ENCODE data around the gene EGFLAM. TPM values are rescaled to one million over a fixed set of nuclear protein-coding genes. Genes with fewer than 3 reads are reported as not detected.

The EGFLAM gene
- total RNA-seq, 1 donor from 2014 or later: 8.9 TPM

DNA sequence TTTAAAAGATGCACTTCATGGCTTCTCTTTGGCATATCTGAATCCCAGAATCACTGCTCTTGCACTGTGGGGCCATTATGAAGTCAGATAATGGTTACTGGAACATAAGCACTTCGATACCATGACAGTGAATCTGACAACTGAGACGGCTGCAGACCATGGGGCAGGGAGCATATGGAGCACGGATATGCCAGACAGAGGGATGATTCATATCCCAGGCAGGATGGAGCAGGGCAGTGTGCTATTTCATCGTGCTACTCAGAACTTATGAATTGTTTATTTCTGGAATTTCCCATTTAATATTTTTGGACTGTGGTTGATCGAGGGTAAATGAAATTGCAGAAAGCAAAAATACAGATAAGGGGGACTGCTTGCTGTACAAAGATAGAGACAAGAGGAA lies 145.0 kb downstream of the EGFLAM start:
- Histone ChIP-seq H3K27ac (replicated peaks) (no peak overlapping the region), H3K9me3 (replicated peaks) (no peaks in the 10 kb centered on the region), H3K27me3 (ENCODE audit: low read depth) (peaks cover 73% of the 10 kb centered on the region), H3K4me1 (no peaks in the 10 kb centered on the region), H3K4me3 (no peak overlapping the region), H3K36me3 (no peaks in the 10 kb centered on the region)
- DNase-seq: no peak
- intact Hi-C loops (cut with micrococcal nuclease): no loop called here
- TF ChIP-seq, protein P1, sequence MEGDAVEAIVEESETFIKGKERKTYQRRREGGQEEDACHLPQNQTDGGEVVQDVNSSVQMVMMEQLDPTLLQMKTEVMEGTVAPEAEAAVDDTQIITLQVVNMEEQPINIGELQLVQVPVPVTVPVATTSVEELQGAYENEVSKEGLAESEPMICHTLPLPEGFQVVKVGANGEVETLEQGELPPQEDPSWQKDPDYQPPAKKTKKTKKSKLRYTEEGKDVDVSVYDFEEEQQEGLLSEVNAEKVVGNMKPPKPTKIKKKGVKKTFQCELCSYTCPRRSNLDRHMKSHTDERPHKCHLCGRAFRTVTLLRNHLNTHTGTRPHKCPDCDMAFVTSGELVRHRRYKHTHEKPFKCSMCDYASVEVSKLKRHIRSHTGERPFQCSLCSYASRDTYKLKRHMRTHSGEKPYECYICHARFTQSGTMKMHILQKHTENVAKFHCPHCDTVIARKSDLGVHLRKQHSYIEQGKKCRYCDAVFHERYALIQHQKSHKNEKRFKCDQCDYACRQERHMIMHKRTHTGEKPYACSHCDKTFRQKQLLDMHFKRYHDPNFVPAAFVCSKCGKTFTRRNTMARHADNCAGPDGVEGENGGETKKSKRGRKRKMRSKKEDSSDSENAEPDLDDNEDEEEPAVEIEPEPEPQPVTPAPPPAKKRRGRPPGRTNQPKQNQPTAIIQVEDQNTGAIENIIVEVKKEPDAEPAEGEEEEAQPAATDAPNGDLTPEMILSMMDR (IDR thresholded peaks at IDR 0.05; ENCODE audit: borderline replicate concordance): no peak

DNA sequence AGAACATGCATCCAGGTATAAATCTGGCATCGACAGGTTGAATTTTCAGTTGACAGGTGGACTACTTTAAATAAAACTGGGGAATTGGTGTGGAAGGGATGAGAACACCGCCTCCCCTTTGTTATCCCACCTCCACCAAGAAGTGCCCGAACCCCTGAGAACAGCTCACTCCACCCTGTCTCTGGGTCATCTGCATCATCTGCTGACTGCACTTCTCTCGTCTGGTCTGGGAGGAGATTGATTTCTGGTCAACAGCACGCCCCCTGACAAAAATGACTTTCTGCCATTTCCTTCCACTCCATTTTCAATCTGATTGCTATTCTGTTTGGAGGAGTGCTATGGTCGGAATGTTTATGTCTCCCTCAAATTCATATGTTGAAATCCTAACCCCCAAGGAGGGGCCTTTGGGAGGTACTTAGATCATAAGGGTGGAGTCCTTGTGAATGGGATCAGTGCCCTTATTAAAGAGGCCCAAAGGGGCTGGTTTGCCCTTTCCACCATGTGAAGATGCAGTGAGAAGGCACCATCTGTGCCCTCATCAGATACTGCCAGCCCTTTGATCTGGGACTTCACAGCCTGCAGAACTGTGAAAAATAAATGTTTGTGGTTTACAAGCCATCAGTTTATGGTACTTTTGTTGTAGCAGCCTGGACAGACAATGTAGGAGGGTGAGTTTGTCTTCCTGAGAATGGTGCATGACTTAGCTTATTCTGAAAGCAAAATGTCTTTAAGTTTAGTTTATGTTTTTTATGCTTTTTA lies 145.7 kb downstream of the EGFLAM start:
- no peak overlapping the region for H3K4me3 ChIP-seq
- H3K4me1 ChIP-seq: no peaks in the 10 kb centered on the region

DNA sequence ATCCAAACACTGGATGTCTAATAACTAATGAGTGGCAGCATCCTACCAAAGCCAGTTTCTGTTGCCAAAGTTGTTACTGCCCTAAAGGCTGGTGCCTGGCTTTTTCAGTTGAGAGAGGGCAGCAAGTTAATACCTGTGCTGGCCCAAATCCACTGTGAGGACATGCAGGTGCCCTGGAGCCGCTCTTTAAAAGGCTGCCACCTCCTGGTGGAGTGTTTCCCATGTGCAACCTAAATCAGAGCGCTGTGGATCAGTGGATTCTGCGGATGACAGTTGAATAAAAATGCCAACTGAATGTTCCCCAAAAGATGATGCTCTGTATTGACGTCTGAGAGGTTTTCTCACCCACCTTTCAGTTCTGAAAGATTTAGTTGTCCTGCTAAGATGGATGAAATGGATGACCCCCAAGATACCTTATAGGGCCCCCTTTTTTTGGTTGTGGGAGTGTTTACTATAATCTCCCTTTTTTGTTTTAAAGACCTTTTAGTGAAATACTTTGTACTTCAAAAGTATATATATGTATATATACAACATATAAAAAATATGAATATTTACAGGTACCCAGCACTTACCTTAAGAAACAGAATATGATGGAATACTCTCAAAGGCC lies 146.4 kb downstream of the EGFLAM start:
- Histone ChIP-seq H3K4me1 (no peaks in the 10 kb centered on the region), H3K36me3 (no peaks in the 10 kb centered on the region), H3K4me3 (no peak overlapping the region), H3K27ac (replicated peaks) (no peak overlapping the region), H3K27me3 (ENCODE audit: low read depth) (peaks cover 76% of the 10 kb centered on the region), H3K9me3 (replicated peaks) (no peaks in the 10 kb centered on the region)
- no peak for DNase-seq
- intact Hi-C loops (cut with micrococcal nuclease): no loop called here
- TF ChIP-seq, protein P1 (IDR thresholded peaks at IDR 0.05; ENCODE audit: borderline replicate concordance): peak; percentile 40

More for the DNA sequence above, 145.7 kb downstream of the EGFLAM start:
- TF ChIP-seq, protein P1 (IDR thresholded peaks at IDR 0.05; ENCODE audit: borderline replicate concordance): no peak
- H3K9me3 ChIP-seq (replicated peaks): no peaks in the 10 kb centered on the region
- H3K36me3 ChIP-seq: no peaks in the 10 kb centered on the region
- no peak for DNase-seq
- intact Hi-C loops (cut with micrococcal nuclease): no loop called here
- H3K27me3 ChIP-seq (ENCODE audit: low read depth): peaks cover 73% of the 10 kb centered on the region
- no peak overlapping the region for H3K27ac ChIP-seq (replicated peaks)

DNA sequence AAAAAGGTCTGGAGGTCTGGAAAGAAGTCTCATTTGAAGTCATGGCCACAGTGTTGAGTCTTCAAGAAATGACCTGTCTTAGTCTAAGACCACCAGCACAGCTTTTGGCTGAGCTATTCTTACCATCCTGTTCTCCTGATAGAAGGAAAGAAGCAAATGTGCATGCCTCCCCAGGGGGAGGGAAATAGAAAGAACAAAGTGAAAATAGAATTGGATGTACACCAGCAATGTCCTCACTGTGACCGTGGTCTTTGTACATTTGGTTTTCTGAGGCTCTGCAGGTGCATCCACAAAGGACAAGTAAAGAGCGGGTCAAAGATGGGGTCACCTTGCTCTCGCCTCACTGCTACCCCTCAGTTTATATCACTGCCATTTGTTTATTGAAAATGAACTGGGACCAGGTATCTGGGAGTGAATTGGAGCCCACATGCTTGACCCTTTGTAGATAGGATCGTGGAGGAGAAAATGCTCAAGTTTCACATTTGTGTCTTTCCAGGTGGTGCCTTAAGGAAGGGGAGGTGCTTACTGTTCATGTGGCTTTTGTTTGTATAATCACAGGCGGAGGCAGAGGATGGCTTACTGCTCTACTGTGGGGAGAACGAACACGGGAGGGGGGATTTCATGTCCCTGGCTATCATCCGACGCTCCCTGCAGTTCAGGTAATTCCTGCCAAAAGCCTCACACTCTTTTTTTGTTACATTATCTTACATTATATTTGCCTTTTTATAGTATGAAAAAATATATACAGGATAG lies 150.3 kb downstream of the EGFLAM start:
- no peaks in the 10 kb centered on the region for H3K4me1 ChIP-seq
- H3K27ac ChIP-seq (replicated peaks): no peak overlapping the region
- peaks cover 65% of the 10 kb centered on the region for H3K27me3 ChIP-seq (ENCODE audit: low read depth)
- no peak overlapping the region for H3K4me3 ChIP-seq
- intact Hi-C loops (cut with micrococcal nuclease): no loop called here
- no peak for DNase-seq
- H3K36me3 ChIP-seq: no peaks in the 10 kb centered on the region
- no peaks in the 10 kb centered on the region for H3K9me3 ChIP-seq (replicated peaks)
- TF ChIP-seq, protein P1 (IDR thresholded peaks at IDR 0.05; ENCODE audit: borderline replicate concordance): no peak

DNA sequence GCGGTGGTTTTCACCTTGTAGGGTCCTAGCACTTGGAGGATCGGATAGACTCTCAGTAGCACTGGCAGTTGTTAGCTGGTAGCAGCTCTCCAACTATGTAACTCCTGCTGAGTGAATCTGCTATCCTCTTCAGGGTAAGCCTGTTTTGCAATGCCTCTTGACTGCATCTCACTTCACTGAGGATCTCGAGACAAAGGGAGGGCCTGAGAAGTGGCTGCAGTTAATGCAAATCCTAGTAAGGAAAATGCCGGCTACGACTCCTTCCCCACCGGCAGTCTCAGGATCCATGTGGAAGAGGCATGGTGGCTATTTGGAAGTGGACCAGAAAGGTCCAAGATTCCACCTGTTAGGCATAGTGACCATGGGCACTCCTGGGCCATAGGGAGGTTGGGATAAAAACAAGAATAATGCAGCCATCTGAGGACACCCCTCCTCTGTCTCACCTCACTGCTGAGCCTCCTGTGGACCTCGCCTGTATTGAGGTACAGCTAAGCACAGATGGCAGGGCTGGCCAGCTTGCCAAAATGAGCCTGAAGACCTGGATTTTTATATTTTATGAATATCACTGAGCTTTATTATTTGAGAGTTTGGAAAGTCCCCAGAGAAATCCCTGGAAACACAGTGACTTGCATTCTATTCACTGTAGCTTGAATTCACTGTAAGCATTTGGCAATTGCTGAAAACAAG lies 152.1 kb downstream of the EGFLAM start:
- Histone ChIP-seq H3K4me1 (no peaks in the 10 kb centered on the region), H3K27me3 (ENCODE audit: low read depth) (peaks cover 62% of the 10 kb centered on the region), H3K36me3 (no peaks in the 10 kb centered on the region), H3K9me3 (replicated peaks) (no peaks in the 10 kb centered on the region), H3K4me3 (no peak overlapping the region), H3K27ac (replicated peaks) (no peak overlapping the region)
- TF ChIP-seq, protein P1 (IDR thresholded peaks at IDR 0.05; ENCODE audit: borderline replicate concordance): no peak
- DNase-seq: no peak
- intact Hi-C loops (cut with micrococcal nuclease): no loop called here

Data from left ventricle myocardium inferior (tissue), 1 donor.